HG03432 (cell line): ENCODE measurements around the gene RBM33.
"Not testable (repeated sequence)": the region's sequence is repeated elsewhere in the genome, so short reads cannot be mapped to it uniquely, and the experiment has no call there.

Experiments
- ATAC-seq: cut with Tn5 transposase; IDR thresholded peaks from one replicate; pipeline ENCODE4 v1.9.1; 2021; ENCODE audit warnings: mild to moderate bottlenecking, moderate library complexity; ENCODE audit not compliant: unreplicated experiment

RBM33 gene

DNA sequence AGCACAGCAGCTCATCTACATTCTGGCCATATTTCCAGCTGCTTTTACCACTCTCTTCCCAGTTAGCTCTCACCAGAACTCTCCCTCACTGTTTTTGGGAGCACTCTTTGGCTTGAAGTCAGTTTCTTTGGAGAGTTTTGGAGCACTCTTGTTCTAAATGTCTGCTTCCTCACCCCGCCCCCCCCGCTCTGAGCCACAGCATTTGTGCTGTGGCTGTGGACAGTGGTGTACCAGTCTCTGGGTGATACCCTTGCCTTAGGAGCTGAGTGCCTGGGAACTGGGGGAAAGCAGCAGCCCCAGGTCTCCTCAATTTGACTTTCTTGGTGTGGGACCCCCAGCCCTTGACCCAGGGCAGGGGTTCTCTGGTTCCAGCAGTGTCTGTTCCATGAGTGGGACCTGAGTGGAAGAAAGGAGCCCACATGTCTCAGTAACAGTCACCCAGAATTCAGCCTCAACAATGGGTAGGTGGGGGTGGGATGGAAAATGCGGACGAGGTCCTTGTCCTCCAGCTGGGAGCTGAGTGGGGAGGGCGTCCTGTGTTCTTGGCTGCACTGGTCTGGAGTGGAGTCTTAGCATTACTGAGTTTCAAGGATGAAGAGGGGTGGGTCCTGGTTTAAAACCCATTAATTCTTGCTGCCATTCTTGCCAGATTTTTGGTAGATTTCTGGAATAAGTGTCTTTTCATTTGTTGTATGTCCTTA, 18.0 kb downstream of the RBM33 start:
- no peak for ATAC-seq

DNA sequence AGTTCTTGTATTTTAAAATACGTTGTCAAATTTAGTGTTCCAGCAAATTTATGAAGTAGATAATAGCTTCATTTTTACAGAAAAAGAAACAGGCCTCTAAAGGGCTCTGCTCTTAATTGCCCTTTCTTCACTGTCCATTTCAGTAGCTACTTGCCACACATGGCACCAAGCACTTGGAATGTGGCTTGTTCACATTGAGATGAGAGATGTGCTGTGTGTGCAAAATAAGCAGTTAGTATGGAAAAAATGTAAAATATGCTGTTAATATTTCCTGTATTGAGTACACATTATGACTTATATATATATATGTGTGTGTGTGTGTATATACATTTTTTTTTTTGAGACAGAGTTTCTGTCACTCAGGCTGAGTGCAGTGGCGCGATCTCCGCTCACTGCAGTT, 19.5 kb downstream of the RBM33 start:
- ATAC-seq = no peak

DNA sequence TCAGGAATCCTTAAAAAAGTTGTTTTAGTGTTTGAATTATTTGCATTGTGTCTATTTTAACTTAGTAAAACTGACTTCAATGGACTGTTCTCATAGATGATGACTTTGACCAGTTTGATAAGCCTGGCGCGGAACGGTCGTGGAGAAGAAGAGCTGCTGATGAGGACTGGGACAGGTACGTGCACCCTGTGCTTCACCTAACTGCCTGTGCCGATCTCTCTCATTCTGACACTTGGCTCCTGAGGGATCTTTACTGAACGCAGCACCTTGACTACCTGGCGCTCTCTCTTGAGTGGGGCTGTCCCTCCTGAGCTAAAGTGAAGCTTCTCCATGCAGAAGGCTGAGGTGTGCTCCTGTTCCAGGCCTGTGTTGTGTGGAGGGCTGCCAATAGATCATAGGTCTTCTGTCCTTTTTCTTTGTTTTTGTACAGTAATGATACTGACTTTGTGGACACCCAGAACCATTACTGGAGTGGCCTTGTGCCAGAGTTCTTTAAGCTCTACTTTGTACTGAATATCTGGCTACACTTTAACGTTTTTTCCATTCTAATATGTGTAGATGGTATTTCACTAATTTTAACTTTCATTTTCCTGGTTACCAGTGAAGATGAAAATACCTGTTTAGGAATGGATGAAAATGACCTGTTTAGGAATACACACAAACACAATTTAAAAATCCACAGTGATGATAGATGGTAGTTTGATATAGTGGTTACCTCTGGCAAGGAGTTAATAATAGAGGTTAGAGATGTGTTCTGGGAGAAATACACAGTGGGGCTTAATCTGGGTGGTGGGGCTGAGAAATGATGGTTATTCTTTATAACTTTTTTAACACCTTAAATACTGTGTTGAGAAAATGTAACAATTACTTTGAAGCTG, 20.9 kb downstream of the RBM33 start:
- ATAC-seq = no peak

DNA sequence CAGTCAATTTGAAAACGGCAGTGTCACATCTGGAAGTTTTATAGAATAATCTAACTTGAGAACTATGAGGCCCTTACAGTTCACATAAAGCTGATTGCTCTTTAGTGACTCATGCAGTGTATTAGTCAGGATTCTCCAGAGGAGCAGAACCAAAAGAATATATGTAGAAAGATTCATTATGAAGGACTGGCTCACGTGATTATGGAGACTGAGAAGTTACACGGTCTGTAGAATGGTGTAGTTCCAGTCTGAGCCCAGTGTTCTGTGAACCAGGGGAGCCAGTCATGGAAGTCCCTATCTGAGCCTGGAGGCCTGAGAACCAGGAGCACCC, 21.5 kb downstream of the RBM33 start:
- no peak for ATAC-seq

DNA sequence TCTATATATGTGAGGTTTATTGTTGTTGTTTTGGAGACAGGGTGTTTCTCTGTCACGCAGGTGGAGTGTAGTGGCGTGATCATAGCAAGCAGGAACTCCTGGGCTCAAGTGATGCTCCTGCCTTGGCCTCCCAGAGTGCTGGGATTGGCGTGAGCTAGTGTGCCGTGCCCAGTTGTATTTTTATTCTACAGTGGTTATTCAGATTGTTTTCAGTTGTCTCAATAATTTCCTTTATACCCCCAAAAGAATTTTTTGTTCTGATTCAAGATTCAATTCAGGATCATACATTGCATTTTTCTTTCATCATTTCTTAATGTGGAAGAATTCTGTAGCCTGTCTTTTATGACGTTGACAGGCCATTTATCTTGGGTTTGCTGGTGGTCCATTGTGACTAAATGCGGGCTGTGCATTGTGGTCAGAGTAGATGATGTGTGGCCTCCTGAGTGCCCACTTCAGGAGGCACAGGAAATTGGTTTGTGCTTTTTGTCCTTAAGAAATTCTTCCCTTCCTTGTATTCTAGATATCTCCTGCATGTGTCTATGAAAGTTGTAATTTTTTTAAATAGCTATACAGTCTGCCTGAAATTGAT, 22.9 kb downstream of the RBM33 start:
- no peak for ATAC-seq

DNA sequence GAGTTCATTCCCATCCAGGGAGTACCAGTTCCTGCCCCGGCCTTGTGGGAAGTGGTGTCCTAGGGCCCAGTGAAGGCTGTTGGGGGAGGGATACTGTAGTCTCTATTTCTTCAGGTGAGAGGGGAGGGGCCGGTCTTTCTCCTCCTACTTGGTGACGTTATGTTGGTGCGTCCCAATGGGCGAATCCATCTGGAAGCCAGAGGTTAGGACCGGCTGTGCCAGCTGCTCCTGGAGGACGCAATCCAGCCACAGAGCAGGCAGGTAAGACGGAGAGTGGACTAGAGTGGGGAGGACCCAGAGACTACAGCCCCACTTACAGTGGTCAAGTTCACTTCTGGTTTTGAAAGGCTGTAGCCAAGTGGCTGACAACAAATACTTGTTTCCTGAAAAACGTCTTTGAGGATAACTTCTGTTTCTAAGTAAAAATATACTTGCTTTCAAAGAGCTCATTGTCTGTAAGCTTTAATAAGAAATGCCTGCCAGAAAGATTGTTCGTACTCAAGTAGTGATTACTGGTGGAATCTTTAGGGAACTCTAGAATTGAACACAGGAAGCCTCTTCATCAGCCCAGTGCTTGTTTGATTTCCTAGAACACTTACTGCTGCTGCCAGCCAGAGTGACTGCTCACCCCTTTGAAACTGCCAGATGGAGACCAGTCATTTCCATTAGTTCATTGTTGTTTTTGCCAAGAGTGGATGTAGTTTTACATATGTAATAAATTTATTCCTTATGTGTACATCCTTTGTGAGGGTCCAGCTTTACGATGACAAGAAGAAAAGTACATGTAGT, 25.4 kb downstream of the RBM33 start:
- no peak for ATAC-seq

DNA sequence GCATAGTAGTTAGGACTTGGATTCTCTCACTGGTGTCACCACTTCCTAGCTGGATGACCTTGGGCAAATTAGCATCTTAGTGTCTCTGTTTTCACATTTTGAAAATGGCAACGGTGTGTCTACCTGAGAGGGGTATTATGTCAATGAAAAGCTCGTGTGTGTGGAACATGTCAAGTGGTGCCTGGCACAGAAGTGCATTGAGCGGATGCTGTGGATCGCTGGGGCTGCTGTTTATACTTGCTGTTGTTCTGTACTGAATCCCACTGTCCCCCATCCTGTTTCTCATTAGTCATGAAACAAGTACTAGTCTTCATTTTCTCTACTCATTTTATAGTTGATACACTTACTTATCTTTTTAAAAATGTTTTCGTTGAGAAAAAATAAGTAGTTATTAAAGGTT, 26.1 kb downstream of the RBM33 start:
- ATAC-seq = no peak

DNA sequence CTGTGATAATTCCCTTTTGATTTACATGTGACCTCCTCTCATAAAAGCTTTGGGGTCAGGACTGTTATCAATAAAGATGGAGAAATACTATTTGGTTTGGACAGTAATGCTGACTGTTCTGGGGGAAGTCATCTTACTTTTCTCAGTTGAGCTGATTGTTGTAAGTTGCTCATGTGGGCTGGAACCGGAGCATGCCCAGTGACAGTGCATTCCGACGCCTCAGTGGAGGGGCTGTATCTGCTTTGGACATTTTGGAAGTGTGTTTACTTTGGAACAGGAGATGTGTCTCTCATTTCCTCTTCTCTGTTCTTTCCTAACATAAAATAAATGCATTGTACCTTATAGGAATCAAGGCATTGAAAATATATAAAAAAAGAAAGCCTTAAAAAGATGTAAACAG, 30.1 kb downstream of the RBM33 start:
- ATAC-seq = no peak

DNA sequence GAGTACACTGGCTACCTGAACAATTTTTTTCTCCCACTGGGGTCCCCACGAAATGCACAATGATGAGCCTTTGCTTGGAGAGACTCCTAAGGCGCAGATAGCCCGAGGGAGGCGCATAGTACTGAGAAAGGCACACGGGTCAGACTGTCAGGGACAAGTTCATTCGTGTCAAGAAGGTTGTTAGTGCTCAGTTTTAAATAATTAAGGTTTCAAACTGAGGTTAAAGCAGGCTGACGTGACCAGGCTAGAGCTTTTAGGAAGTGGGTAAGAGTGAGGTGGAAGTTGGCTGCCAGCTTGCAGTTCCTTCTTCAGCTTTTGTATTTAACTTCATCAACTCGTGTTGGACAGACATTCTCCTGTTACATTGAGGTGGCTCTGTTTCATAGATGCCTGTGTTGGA, 31.6 kb downstream of the RBM33 start:
- ATAC-seq = no peak

DNA sequence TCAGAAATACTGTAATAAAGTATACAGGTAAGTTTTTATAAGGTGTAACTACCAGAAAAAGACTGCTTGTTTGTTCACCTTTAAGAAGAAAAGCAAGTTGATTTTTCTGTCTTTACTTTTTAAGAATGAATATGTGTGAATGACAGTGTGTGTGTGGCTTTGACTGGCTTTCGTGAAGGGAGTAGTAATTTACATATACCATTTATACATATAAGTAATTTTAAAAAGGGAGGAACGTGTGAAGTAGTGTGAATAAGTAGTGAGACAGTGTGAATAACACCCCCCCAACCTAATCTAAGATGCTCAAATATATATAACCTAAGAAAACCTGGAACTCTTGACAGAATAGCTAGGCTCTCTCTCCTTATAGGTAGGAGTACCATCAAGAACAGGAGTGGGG, 33.2 kb downstream of the RBM33 start:
- ATAC-seq = no peak

DNA sequence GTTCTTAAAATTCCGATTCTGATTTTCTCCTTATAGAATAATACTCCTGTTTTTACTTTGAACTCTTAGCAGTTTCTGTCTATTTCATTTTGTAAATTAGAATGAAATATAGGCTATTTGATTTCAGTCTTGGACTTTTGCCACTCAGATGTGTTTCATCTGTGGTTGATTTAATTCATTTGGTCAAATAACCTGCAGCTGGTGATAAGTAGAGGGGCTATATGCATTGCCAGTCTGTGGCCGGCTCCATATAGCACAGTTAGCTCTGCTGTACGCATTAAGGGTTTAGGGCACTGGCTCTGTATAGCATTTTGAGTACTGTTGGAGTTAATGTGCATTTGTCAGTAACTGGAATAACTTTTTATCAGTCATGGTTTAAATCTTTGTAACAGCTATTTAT, 35.7 kb downstream of the RBM33 start:
- ATAC-seq = no peak

DNA sequence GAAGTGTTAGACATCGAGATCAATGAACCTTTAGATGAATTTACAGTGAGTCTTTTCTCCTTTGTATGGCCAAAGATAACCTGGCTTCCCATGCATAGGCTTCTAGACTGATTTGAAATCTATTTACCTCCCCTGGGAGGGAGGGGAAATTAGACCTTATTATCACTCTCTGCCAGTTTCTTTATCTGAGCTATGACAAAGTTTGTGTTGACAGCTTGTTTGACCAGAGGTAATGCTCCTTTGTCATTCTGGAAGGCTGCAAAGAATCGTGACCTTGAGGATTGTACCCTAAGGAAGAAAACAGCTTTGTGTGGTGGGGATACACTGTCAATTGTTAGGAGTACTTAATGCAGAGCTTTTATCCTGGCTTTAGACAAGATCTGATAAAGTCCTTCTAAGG, 36.4 kb downstream of the RBM33 start:
- ATAC-seq = no peak

DNA sequence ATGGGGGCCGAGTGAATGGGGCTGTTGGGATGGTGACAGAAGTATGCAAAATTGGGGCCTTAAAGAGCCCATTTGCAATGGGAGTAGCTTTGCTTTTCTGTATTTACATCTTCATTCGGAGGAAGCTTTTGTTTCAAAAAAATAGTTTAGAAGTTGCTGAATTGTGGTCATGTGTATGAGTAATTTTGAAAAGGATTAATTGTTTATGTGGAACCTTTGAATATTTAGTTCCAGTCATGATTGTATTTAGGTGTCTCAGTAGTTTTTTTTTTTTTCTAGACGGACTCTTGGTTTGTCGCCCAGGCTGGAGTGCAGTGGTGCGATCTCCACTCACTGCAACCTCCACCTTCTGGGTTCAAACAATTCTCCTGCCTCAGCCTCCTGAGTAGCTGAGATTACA, 37.2 kb downstream of the RBM33 start:
- peak; percentile 28 for ATAC-seq

DNA sequence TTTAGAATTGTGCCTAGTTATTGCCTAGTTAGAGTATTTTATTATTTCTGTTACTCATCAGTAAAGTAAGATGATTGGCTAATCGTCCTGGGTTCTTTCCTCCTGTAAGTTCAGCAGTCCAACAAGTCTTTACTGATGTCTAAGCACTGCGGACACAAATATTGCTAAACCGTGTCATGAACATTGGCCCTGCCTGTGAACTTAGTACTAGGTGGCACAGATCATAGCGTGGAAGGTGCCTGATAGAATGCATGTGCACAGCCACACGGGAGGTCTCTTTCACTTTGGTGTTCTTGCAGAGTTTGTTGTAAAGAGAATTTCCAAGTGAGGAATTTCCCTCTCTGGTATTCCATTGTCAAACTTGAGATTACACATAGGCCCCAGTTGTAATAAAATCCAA, 38.0 kb downstream of the RBM33 start:
- ATAC-seq = no peak

DNA sequence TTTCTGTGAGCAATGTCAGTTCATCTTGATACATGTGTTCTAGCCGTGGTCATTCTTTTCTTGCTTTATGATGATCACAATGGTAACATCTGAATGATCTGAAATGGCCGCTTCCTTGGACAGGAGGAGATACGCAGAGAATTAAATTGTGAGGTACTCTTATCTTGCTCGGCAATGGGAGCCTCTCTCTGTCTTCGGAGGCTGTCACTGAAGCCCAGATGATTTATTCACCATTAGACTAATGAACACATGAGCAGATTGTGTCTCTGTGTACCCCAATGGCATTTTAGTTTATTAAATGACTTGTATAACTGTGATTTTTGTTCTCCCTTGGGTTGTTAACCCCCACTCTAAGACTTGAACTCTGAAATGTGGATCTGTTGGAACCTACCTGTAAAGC, 38.6 kb downstream of the RBM33 start:
- ATAC-seq = no peak

DNA sequence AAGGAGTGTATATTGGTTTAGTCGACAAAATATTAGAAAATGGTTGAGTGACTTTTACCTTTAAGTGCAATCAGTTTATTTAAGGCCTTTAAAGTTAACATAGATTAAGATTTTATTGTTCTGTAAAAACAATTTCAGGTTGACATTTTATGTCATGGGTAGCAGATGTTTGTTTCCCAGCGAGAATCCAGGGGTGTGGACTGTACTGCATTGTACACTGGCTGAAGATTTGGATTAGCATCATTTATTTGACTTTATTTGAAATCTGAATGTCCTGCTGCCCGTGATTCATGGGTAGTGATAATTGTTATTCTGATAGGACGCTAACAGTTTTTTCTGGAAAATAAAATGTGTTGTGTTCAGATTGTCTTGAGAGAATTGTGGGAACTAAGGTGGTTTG, 39.3 kb downstream of the RBM33 start:
- no peak for ATAC-seq

DNA sequence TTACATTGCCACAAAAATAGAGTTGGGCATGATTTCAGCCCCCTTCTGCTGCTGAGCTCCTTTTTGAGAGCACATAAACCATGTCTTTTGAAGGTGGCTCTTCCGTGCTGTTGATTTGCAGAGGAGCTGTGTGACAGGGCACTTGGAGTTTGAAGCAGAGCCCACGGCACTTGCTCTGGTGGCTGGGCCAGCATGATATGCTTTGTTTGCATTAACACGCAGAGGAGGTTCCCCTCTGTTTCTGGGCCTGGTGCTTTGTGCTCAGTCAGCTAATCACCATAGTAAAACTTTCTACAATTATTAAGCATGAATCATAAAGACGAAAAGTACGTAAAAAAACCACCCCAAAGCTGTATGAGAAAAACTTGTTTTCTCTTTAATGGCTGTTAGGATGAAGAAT, 40.1 kb downstream of the RBM33 start:
- ATAC-seq = no peak

DNA sequence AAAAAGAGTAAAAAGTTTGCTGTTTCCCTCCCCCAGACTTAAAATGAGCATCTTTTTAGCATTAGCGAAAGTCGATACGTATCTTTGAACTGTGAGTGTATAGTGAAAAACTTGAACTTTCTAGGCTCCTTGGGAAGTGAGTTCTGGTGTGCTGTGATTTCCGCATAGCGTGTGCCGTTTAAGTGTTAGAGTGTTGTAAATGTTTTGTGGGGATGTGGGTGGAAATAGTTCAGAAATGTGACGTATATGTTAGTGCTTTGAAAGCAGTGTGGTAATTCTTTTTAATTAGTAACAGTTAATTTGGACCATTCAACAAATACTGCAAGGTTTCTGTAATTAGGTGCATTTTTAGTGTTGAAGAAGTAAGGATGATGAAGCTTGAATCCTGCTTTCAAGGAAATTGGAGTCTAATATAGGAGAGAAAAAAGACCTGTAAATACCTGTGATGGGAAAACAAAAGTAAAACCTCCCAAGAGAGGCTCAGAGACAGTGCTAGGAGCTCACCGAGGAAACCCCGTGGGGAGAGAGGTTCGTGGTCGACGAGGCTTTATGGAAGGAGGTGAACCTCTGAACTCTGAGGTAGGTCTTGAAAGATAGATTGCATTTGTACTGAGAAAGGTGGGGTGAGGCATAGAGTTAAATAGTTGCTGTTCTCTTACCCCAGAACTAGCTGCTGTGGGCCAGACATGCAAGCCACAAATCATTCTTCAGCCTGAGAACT, 40.8 kb downstream of the RBM33 start:
- ATAC-seq = peak; percentile 88

DNA sequence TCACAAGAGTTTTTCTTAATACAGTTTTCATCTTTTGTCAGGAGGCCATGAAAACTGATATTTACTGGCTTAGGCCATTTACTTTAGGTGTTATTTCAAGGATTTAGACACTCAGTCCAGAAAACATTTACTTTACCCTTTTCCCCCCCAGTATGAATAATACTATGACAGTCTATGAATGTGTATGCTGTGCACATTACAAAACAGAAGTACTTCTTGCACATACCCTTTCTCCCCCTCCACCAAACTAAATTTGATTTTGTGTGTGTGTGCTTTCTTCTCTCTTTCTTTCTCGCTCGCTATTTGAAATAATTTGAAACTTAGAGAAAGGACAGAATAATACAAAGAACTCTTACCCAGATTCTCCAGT, 41.3 kb downstream of the RBM33 start:
- ATAC-seq = peak; percentile 9

DNA sequence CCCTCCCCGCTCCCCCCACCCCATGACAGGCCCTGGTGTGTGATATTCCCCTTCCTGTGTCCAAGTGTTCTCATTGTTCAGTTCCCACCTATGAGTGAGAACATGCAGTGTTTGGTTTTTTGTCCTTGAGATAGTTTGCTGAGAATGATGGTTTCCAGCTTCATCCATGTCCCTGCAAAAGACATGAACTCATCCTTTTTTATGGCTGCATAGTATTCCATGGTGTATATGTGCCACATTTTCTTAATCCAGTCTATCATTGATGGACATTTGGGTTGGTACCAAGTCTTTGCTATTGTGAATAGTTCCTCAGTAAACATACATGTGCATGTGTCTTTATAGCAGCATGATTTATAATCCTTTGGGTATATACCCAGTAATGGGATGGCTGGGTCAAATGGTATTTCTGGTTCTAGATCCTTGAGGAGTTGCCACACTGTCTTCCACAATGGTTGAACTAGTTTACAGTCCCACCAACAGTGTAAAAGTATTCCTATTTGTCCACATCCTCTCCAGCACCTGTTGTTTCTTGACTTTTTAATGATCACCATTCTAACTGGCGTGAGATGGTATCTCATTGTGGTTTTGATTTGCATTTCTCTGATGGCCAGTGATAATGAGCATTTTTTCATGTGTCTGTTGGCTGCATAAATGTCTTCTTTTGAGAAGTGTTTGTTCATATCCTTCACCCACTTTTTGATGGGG, 42.3 kb downstream of the RBM33 start:
- ATAC-seq = not testable (repeated sequence)
